ENCODE data around the gene GRPEL1.
"Not testable (repeated sequence)": the region's sequence is repeated elsewhere in the genome, so short reads cannot be mapped to it uniquely, and the experiment has no call there.

The GRPEL1 gene

GRCh38 chr4:7089213-7089986 lies 21.5 kb upstream of the GRPEL1 start:
- FAIRE-seq, result no peak

GRCh38 chr4:7087036-7087435 lies 19.2 kb upstream of the GRPEL1 start:
- no peak for FAIRE-seq

DNA sequence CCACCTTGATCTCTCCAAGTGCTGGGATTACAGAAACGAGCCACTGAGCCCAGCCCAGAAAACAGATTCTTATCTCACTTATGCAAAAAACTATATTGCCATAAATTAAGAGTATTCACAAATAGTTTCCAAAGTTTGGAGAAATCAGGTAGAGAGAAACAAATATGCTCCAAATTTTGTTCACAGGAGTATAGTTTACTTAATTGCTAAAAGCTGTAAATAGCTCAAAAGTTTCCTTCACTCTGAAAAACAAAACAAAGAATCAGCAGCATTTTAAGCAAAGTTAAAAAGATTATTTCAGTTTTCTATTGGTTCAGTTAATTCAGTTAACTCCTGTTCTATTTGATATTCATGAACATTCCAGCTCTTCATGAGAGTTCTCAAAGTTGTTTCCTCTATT lies 18.5 kb upstream of the GRPEL1 start:
- FAIRE-seq, result peak; percentile 34

- FAIRE-seq, result not testable (repeated sequence)
These were observed 16.7 kb upstream of the GRPEL1 start for GRCh38 chr4:7084564-7084961.

DNA sequence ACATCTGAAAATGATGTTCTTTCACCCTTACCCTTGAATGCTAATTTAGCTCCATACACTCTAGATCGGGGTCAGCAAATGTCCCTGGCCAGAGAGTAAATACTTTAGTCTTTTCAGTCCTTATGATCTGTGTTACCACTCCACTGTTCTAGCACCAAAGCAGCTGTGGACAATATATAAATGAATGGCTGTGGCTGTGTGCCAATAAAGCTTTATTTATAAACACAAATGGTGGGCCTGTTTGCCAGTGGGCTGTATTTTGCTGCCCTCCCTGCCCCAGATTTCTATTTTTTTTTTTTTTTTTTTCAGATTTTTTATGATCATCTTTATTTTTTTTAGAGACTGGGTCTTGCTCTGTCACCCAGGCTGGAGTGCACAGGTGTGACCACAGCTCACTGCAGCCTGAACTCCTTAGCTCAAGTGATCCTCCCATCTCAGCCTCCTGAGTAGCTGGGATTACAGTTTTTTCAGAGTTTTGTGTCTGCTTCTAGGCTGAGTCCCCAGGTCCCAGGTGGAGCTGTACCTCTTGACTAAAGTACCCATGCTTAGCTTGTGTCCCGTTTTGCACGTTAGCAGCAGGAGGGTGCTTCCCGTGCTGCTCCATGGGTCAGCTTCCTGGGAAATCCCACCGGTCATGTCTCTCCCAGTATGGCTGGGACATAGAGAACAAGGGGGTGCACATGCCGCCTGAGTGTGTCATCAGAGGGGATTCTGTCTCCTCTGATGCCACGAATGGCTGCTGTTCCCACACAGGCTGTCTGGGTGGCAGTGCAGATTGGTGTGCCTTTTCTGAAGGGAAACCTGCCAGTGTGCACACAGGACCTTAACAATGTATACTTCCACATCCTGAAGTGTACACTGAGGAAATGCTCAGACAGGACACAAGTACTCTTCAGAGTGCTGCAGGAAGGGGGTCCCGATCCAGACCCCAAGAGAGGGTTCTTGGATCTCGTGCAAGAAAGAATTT lies 16.0 kb upstream of the GRPEL1 start:
- FAIRE-seq, result no peak

- FAIRE-seq, result not testable (repeated sequence)
These were observed 12.0 kb upstream of the GRPEL1 start for GRCh38 chr4:7079909-7080308.

GRCh38 chr4:7079483-7079882 lies 11.6 kb upstream of the GRPEL1 start:
- not testable (repeated sequence) for FAIRE-seq

DNA sequence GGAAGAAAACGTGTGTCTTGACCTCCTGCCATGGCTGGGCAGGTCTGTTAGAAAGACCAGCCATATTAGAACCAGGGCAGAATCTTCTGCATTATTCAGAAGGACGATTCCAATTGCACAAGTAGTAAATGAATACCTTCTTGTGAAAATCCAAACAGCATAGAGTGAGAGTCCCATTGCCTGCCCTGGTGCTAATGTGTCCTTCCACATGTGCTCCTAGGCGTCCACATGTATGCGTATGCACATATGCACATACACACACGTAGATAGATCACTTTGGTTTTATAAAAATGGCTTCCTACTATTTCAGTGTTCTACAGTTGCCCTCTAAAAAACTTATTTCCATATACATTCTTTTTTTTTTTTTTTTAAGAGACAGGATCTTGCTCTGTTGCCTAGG lies 10.2 kb upstream of the GRPEL1 start:
- FAIRE-seq, result no peak

DNA sequence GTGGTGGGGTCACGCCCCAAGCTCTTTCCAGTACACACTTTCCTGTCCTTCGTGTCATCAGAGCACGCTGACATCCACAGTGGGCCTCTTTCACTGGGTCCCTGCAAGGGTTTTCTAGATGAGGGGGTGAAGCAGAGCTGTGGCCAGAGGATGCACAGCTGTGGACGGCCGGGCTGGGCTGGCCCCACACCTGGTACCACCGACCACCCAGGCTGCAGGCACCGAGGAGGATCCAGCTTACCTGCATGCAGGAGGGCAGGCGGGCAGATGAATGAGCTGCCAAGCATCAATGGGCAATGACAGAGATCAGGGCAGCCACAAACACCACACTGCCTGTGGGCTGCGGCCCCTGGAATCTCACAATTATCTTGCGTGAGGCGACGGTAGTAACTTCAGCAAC lies 9.5 kb upstream of the GRPEL1 start:
- no peak for FAIRE-seq

DNA sequence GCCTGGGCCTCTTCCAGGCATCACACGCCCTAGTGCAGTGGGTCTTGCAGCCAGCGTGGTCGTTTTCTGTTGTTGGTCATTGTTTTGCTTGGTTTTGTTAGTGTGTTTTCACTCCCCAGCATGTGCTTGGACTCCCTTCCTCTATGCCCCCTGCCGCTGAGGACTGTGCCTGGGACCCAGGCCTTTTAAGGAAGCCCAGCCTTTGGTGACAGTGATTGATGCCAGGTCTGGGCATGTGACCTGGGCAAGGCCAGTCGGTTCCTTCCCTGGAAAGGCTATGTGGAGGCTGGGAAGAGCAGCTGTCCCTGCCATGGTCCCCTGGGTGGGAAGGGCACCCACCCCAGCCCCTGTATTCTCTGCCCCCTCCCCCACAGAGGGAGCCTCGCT lies 8.8 kb upstream of the GRPEL1 start:
- no peak for FAIRE-seq

- no peak for FAIRE-seq
These were observed 8.3 kb upstream of the GRPEL1 start for GRCh38 chr4:7075962-7076695.

GRCh38 chr4:7074426-7074825 lies 6.6 kb upstream of the GRPEL1 start:
- no peak for FAIRE-seq

DNA sequence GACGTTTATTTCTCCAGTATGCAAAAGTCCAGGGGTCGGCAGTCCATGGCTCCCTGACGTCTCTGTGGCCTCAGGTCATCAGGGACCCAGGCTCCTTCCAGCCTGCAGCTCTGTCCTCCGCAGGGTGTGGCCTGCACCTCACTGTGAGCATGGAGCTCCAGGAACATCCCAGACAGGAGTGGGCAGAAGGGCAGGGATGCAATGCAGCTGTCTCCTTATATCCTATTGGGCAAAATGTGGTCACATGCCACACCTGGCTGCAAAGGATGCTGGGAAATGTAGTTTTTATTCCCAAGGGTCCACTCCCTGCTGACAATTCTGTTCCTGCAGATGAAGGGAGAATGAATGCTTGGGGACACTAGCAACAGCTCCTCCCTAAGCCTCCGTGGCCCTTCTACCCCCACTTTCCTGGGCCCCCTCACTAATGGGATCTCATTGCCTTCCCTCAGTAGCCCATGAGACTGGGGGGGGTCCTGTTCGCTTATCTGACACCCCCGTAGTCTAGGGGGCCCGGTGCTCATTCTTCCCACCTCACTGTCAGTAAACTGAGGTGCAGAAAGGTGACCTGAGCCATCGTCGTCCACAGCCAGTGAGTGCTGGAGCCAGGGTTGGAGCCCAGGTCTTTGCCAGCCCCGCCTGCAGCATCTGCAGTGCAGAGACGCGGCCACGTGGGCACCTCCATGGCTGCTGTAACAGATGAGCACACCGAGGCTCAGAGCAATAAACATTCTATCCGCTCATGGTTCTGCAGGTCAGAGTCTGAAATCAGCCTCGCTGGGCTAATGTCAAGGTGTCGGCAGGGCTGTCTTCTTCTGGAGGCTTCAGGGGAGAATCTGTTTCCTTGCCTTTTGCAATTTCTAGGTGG lies 5.9 kb upstream of the GRPEL1 start:
- peak; percentile 65 for FAIRE-seq

GRCh38 chr4:7073059-7073458 lies 5.2 kb upstream of the GRPEL1 start:
- FAIRE-seq, result no peak

DNA sequence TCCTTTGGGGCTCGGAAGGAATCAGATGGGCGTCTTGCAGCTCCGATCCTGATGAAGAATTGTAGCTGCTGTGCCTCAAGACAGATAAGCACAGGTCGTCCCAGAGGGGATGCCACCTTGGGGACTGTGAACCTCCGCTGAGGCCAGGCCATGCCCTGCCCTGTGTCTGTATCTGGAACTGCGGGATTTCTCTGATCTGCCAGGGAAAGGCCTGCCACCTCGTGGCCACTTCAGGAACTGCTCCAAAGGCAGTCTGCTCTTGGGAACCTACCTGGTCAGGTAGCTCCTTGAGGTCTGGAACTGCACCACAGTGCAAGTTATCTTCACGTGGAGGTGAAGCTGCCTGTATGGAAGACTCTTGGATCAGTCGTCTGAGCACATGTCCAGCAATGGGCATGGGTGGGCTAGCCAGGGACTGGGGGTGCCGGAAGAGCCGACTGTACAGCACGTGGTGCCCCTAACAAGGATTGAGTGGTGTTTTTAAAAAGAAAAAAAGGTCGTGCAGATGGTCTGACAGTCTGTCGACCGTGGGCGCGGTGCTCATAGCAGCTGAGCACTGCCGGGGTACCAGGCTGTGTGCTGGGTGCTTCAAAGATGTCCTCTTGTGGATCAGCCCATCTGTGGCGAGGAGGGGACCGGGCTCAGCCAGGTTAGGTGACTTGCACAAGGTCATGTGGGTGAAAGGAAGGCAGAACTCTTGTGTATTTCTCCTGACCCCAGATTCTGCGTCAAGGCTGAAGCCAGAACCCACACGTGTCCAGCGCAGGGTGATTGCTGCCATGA lies 3.1 kb upstream of the GRPEL1 start:
- FAIRE-seq, result peak; percentile 74

DNA sequence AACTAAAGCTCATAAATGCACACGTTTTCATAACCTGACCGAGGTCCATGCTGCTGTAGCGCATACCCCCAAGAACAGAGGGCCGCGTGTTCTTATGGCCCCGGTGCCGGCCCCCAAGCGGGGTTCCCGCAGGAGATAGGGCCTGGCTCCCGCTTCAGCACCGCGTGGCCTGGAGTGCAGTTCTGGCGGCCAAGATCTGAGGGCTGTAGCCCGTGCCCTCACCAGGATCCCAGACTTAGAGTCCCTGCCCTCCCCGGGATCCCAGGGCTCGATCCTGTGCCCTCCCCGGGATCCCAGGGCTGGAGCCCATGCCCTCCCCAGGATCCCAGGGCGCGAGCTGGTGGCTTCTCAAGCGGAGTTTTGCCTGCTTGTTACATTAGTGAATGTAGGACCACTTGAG lies 1.0 kb upstream of the GRPEL1 start:
- FAIRE-seq, result no peak

DNA sequence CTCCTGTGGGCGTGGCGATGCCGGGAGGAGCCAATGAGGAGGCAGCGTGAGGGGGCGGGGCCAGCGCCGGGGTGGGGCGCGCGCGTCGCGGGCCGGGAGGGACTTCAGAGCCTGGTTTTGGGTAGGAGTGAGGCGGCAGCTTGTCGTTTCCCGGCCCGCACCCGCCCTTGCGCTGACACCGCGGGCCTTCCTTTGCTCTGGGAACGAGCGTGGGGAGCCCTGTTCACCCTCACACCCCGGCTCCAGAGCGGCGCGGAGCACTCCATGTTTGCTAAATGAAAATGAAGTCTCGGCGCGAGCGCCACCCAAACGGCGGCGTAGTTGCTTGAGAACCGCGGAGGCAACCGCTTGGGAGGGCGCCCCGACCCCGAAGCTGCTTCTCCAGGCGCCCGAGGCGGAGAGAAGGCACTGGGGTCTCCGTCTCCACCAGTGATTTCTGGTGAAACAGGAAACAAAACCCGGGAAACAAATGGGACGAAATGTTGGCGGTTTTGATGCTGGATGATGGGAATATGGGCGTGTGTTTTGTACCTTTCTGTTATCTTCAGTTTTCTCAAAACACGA lies 497 bp upstream of the GRPEL1 start:
- FAIRE-seq, result no peak

DNA sequence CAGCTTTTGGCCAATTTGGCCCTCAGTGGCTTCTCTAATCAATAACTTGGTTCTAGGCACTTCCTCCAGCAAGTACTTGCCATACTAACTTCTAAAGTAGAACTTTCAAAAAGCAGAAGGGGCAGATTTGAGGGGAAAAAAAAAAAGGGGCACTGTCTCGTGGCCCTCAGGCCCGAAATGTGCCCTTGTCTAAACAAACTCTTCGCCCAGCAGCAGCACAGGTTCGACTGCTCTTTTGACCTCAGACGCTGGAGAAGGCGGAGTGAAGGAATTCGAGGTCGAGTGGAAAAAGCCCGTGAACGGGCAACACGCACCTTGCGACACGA lies 775 bp downstream of the GRPEL1 start:
- no peak for FAIRE-seq

DNA sequence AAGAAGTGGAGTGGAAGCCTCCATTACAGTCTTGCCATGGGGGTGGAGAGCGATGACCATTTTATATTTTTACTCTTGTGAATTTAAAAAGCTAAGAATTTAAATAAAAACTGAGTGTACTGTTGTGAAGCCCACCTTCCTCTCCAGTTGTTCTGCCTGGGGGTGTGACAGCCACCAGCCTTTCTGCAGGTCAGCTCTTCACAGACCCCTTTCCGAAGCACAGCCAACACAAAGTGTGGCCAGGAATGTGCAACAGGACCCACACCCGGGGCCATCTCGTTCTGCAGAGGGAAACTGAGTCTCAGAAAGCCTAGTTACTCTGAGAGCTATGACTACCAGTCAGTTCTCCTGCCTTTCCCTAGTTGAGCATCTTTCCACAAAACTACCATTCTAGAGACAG lies 1.4 kb downstream of the GRPEL1 start:
- FAIRE-seq, result no peak

DNA sequence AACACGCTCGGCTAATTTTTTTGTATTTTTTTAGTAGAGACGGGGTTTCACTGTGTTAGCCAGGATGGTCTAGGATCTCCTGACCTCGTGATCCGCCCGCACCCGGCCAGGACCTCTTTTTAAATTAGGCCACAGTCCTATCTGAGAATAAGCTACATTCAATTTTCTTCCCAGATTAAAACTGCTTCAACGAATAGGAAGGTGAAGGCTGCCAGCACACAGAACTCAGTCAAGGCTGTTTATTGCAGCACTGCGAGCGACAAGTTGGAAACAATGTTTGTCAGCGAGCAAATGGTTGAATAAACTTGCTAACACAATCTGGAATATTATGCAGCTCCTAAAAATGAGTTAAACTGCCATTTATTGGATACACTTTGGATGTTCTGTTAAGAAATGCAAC lies 1.9 kb downstream of the GRPEL1 start:
- no peak for FAIRE-seq

GRCh38 chr4:7063362-7063761 lies 4.5 kb downstream of the GRPEL1 start:
- no peak for FAIRE-seq
